Fibroblast of peridontal ligament (primary cell): ENCODE data around the gene CPE.
"Not testable (repeated sequence)": the region's sequence is repeated elsewhere in the genome, so short reads cannot be mapped to it uniquely, and the experiment has no call there.

ENCODE experiments used
- DNase-seq: peaks from one replicate; pipeline ENCODE4 v3.0.0-alpha.2; 2010; ENCODE audit errors: extremely low read depth

The CPE gene

DNA sequence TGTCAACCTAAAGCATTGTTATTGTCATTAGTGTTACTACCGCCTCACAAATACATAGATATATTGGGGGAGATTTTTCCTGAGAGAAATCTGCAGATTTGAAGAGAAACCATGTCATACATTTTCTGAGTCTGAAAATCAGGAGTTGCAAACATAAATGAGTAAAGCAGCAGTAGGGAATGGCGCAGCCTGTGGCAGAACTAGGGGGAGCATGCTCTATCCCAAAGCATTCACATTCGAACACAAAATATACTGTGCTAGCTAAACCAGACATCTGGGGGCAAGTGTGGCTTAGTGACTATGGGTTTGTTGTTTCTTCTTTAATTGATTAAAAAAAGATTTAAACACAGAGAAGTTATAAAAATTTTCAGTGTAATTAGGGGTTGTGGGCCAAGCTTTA, 83.2 kb downstream of the CPE start:
- DNase-seq: no peak

GRCh38 chr4:165464376-165464775, 85.6 kb downstream of the CPE start:
- DNase-seq: no peak

GRCh38 chr4:165464813-165465381, 86.1 kb downstream of the CPE start:
- DNase-seq: peak; percentile 67

GRCh38 chr4:165470009-165470408, 91.2 kb downstream of the CPE start:
- DNase-seq: no peak

DNA sequence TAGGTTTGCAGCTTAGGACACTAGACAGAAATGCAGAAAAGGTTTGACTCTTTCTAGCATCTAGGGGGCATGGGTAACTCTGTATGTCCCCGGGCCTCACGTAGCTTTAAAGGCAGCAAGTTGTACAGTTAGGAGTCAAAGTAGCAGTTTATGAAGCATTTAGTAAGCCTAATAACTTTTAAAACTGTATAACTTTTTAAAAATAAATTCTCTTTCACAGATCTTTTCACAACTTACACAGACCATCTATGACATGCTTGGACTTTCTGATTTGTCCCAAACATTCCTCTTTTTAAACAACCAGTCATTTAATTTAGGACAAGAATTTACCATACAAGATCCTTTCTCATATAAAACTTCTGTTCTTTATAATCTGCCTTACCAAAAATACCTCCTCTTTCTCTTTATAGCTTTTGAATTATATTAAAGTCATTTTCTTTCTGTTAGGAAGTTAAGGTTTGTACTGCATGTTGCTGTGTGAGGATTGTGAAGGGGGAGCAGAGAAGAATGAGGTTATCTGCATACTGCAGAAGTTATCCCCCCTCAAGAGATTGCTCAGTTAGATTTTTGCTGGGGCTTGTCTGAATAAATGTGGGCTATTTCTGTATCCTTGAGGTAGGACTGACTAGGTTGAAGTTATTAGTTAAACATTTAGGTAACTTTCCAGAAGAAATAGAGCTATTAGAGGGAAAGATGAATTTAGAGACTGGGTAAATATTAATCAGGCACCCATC, 94.3 kb downstream of the CPE start:
- DNase-seq: no peak

DNA sequence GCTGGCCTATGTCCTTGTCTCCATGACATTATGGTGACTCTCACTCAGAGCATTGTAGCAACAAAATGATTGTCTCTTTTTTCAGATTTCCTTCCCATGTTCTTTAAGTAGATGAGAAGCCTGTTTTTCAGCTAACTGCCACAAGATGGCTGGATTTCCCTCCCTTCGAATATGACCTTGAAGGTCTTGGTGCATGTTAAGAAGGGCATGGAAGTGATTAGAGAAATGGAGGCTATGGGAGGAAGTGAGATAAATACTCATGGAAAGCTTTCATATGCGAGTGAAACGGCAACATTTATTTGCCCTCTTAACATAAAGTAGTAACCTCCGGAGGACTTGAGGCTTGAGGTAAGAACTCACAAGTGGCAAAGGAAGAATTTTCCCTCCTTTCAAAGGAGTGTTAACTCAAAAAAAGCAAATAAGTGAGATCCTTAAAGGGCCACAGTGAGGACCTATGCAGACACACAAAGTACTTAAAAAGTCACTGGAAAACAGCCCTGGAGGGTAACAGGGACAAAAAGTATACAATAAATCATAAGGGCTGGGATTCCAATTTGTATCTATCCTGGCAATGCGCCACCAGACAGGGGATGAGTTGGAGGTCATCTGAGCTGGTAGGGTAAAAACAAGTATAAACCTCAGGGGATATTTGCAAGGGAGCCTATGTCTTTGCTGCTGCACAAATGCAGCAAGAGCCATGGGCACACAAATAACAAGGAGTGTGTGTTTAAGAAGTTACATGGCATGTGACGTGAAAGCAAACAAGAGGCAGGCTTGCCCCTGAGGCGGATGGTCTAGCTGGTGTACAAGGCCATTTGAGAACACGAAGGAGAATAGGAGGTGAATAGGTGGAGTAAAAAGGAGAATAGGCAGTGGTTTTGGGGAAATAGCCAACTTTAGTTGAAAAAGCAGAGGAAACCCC, 96.2 kb downstream of the CPE start:
- DNase-seq: no peak

DNA sequence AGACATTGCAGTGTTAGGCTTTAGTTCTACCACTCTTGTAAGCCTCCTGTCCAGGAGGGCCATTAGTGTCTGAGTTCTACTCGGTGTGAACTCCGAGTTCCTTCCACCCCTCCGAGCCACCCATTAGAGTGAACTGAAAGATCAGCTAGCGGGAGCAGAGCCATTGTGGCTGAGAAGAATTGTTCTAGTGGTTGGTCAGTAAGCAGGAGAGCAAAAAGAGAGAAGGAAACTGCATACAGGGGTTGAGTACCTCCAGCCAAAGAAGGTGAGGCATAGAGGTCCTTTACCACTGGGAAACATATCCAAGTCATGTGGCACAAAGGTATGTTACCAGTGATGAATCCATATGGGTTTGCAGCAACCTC, 96.9 kb downstream of the CPE start:
- DNase-seq: no peak

- DNase-seq: no peak
Observed at GRCh38 chr4:165476214-165477098, 97.6 kb downstream of the CPE start.

DNA sequence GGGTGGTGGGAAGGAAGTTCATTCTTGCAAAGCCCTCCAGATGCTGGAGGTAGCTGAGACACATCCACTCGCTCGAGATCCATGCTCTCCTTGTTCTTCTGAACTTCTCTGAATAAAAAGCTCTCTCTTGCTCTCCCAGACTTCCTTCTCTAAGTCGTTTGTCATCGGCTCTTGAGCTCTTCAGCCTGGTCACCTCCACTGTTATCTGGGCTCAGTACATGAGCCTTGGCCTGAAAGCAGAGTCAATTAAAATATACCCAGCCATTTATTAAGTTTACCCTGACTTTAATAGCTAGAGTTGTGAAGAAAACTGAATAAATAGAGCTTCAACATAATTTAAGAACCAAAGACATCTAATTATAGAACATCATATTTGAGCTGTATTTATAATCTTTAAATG, 99.0 kb downstream of the CPE start:
- DNase-seq: no peak

DNA sequence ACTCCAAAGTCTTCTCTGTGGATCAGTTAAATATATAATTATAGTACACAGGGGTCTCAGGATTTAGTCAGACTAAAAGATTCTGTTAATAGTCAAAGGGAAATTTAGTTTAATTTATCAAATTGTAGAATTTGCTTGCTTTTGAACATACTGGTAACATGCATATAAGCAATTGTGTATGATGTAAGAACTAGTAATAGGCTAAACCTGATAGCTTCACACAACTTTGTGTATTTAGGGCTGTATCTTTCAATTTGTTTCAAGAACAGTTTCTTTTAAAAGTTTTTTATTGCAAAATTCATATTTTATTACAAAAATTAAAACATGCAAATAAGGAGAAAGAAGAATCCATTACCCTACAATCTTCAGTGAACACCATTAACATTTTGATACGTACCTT, 99.5 kb downstream of the CPE start:
- DNase-seq: no peak

DNA sequence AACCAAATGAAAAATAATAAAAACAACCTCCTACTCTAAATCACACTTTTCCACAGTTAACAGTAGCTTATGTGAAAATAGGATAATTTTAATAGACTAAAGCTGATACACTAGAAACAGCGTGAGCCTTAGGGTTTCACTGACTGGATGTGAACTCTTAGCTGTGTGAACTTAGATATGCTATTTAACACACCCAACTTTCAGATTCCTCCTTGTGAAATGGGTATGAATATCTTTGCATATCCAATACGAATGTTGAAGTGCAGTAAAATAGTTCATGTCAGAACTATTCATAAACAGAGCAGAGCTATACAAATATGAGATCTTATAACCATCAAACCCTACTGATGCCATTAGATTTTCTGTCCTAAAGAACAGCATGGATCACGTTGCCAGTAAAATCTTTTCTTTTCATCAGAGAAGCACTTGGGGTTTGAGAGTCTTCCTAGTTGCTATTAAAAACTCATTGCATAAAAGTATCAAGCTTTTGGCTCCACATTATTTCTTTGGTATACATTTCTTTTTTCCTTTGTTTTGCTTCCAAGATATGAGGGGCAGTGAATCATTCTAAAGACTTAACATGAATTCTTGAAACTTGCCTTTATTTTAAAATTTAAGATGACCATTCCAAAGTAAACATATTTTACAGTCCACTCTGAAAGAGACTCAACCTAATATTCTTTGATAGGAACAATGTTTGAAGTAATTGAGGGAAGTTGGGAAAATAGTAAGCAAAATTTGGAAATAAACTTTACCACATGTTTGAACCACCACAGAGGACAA, 102.4 kb downstream of the CPE start:
- peak; percentile 45 for DNase-seq

- DNase-seq: no peak
Observed at GRCh38 chr4:165489786-165490185, 111.0 kb downstream of the CPE start.

DNA sequence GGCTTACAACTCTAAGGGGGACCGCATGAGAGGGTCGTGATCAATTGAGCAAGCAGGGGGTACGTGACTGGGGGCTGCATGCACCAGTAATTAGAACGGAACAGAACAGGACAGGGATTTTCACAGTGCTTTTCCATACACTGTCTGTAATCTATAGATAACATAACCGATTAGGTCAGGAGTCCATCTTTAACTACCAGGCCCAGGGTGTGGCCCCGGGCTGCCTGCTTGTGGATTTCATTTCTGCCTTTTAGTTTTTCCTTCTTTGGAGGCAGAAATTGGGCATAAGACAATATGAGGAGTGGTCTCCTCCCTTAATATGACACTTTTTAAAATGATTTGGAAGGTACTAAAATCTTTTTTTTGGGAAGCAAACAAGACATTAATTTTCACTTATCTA, 113.8 kb downstream of the CPE start:
- not testable (repeated sequence) for DNase-seq

DNA sequence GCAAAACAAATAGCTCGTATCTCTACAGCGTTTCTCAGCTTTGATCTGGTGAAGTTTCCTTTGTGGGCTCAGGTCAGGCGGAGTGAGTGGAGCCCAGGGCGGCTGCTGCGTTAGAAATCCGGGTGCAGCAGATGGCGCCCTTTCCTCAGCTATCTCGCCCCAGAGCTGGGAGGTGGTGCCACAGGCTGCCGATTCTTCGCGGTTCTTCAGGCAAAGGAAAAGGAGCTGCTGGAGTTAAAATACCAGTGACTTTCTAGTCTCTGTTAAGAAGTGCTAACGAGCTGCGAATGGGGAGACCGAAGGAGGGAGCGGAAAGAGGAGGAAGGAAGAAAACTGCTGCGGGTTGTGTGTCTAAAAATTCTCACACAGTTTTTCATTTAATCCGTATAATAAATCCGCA, 114.6 kb downstream of the CPE start:
- DNase-seq: peak; percentile 64

DNA sequence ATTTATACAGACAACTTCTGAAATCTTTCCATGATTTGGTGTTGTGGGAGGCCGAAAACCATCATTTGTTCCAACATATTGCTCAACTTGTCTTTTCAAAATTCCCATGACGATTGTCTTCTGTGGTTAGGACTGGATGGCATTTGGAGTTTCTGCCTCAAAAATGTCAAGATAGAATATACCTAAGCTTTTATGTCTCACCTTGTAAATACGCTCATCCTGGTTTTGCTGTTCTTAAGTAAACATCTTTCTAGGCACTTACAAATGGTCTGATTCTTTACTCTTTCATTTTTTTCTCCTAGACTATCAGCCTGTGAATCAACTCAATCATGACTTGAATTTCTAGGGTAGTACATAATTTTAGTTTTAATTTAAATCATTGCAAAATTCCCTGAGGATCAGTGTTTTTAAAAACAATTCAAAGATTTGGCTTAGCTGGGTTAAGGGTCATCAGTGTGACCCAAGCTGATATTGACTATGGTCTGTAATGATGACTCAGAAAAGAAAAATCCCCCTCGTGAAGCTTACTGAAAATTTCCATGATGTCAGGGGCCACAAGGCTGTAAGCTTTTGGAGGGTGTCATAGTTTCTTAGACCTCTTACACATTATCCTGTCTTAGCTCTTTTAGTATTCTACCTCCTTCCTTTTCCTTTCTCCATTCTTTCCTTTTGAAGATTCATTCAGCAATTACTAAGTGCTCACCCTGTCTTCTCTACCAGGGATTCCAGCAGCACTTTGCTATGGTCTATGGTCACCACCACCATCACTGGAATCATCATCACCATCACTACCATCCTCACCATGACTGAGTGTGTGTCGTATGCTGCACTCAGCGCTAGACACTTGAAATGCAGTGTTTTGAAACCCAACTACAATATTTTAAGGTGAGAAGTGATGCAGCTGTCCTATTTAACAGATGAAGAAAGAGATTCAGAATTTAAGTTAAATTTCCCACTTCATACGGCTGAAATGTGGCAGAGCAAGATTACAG, 124.4 kb downstream of the CPE start:
- DNase-seq: peak; percentile 83

DNA sequence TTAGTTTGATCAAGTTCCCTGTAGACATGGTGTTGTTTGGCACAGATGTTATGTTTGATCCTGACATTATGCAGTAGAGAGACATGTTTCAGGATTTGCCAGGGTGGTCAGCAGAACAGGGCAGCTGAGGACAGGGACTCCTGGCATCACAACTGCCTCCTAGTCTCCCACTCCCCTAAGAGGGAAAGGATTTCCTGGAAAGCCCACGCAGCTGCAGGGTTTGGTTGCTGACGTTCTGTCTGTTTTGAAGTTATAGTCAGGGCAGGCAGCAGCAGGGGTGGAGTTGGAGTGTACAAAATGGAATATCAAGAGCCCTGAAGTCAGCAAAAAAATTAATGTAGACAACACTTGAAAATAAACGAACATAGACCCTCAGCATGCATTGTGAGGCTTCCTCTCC, 125.4 kb downstream of the CPE start:
- no peak for DNase-seq

DNA sequence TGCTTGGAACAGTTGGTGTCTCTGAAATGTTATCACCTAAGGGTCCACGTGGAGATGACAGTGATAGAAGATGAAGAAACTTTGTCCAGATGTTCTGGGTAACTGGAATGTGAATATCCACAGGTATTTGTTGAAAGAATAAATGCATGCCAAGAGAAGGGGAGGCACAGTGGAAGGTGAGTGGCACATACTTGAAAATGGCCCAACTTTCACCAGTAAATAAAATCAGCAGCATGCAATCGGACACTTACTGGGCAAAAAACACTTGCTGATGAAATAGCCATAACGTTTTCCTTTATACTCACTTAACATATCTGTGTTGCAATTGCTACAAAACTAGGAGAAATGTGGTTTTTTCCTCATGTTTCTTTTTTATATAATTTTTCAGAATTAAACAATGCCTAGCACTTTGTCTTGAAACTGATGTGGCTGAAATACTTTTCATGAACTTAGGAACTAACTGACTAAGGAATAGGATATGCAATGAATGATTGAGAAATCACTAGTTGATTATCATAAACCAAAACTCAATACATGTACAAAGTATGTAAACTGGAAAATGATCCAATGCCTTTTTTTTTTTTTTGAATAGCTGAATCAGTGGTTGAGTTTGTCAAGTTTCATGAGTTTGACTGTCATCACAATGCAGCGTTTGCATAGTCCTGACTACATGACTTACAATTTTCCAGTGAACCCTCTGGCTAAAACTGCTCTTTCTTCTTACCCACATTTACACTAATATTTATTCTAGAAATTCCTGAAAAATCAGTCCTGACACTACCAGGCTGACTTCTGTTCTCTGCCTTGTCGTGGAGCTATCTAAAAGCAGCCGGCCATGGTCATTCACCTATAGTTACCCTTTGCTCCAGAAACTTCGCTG, 127.4 kb downstream of the CPE start:
- peak; percentile 92 for DNase-seq

GRCh38 chr4:165506849-165507248, 128.0 kb downstream of the CPE start:
- DNase-seq: peak; percentile 28

GRCh38 chr4:165507381-165507780, 128.6 kb downstream of the CPE start:
- no peak for DNase-seq
